ENCODE measurements around the gene GTF3C5.
A peak's percentile ranks its signal among the peaks of the same experiment; 100 is the strongest.
"Not testable (repeated sequence)": the region's sequence is repeated elsewhere in the genome, so short reads cannot be mapped to it uniquely, and the experiment has no call there.

Gene GTF3C5

DNA sequence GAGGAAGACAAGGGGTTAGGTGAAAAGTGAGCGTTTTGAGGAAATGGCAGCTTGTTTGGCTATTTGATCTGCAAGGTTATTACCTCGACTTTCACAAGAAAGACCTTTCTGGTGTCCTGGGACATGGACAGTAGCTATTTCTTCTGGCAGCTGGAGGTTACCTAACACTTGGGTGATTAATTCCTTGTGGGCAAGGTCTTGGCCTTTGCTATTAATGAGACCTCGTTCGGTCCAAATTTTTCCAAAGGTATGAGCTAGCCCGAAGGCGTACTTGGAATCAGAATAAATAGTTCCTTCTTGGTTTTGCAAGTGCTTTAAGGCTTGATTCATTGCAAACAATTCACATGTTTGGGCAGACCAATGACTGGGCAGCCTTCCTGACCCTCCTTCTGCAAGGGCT, 4.9 kb downstream of the GTF3C5 start:
- H3K4me3 ChIP-seq (ENCODE audit: low read depth, low read length) = no peak overlapping the region
- TF ChIP-seq, protein P1, sequence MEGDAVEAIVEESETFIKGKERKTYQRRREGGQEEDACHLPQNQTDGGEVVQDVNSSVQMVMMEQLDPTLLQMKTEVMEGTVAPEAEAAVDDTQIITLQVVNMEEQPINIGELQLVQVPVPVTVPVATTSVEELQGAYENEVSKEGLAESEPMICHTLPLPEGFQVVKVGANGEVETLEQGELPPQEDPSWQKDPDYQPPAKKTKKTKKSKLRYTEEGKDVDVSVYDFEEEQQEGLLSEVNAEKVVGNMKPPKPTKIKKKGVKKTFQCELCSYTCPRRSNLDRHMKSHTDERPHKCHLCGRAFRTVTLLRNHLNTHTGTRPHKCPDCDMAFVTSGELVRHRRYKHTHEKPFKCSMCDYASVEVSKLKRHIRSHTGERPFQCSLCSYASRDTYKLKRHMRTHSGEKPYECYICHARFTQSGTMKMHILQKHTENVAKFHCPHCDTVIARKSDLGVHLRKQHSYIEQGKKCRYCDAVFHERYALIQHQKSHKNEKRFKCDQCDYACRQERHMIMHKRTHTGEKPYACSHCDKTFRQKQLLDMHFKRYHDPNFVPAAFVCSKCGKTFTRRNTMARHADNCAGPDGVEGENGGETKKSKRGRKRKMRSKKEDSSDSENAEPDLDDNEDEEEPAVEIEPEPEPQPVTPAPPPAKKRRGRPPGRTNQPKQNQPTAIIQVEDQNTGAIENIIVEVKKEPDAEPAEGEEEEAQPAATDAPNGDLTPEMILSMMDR (IDR thresholded peaks at IDR 0.05; ENCODE audit: low read depth, low read length) = no peak

DNA sequence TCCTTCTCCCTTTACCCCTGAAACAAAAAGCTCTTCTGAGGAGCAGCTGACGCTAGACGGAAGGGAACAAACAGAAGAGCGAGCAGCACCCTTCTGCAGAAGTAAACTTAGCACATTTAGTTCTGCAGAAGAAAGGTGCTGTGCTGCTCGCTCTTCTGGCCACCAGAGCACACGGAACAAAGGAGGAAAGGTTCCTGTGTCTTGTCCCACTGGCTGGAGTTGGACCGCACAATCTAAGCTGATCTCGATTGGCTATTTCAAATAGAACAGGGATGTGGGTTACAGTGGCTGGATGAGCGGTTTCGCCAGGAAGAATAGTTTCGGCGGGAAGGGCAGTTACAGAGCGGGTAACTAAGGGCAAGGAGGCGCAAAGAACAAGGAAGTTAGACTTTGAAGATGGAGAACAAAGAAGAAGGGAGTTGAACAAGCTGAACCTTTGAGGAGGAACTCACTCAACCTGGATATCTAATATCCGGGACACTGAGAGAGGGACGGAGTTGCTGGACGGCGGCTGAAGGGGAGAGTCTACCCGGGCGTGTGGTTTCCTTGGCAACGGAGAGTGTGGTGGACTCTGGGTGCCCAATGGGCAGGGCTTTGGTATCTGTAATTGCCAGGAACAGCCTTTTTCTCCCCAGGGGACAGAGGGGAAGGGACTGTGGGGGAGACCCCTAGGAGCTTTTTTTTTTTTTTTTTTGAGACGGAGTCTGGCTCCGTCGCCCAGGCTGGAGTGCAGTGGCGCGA, 7.1 kb downstream of the GTF3C5 start:
- no peak overlapping the region for H3K4me3 ChIP-seq (ENCODE audit: low read depth, low read length)
- TF ChIP-seq, protein P1 (IDR thresholded peaks at IDR 0.05; ENCODE audit: low read depth, low read length) = no peak

DNA sequence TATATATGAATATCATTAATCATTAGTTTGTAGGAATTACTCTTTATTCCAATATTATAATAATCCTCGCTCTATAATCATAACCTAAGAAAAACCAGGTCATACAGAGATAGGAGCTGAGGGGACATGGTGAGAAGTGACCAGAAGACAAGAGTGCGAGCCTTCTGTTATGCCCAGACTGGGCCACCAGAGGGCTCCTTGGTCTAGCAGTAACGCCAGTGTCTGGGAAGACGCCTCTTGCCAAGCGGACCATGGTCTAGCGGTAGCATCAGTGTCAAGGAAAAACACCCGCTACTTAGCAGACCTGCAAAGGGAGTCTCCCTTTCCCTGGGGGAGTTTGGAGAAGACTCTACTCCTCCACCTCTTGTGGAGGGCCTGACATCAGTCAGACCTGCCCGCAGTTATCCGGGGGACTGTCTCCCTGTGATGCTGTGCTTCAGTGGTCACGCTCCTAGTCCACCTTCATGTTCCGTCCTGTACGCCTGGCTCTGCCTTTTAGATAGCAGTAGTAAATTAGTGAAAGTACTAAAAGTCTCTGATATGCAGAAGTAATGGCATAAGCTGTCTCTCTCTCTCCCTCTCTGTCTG, 10.2 kb downstream of the GTF3C5 start:
- TF ChIP-seq, protein P1 (IDR thresholded peaks at IDR 0.05; ENCODE audit: low read depth, low read length) = peak; percentile 68; the same call in 1 of the 2 replicates
- H3K4me3 ChIP-seq (ENCODE audit: low read depth, low read length) = not testable (repeated sequence)

DNA sequence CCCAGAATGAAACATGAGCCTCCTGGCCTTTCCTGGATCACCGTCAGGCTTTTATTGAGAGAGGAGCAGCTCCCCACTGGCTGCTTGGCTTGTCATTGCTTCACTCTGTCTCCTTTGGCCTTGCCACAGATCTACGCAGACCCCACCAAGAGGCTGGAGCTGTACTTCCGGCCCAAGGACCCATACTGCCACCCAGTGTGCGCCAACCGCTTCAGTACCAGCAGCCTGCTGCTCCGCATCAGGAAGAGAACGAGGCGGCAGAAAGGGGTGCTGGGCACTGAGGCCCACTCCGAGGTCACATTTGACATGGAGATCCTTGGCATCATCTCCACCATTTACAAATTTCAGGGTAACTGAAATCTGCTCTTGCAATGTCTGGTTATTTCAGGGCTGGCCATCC, 11.2 kb downstream of the GTF3C5 start:
- TF ChIP-seq, protein P1 (IDR thresholded peaks at IDR 0.05; ENCODE audit: low read depth, low read length) = no peak
- H3K4me3 ChIP-seq (ENCODE audit: low read depth, low read length) = no peak overlapping the region

DNA sequence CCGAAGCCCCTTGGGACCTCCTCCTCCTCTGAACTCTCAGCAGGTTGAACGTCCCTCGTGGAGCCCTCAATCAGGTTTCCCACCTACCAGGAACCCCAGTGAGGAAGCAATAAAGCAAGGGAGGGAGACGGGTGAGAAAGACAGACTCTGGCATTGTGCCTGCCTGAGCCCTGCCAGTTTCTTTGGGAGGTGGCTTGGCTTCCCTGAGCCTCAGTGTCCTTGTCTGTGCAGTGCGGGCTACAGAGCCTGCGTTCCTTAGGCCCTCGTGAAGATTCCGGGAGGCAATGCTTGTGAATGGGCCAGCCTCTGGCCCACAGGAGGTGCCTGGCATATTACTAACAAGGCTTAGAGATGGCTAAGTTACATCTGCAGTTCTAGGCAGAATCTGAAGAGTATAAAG, 11.9 kb downstream of the GTF3C5 start:
- H3K4me3 ChIP-seq (ENCODE audit: low read depth, low read length) = no peak overlapping the region
- TF ChIP-seq, protein P1 (IDR thresholded peaks at IDR 0.05; ENCODE audit: low read depth, low read length) = no peak

DNA sequence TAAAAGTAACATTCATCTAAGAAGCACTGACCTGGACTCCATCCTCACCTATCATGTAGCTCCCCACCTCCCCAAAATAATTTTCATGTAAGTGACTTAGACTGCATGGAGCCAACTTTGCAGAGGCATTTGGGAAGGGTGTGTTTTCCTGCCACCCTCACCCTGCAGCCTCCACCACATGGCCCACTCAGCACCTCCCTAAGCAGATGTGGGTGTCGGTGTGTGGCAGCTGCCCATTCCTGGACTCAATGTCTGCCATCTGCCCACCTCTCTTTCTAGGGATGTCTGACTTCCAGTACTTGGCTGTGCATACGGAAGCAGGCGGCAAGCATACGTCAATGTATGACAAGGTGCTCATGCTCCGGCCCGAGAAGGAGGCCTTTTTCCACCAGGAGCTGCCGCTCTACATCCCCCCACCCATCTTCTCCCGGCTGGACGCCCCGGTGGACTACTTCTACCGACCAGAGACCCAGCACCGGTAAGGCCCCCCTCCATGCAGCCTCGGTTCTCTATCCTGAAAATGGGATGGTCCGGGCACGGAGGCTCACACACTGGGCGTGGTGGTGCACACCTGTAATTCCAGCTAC, 12.7 kb downstream of the GTF3C5 start:
- TF ChIP-seq, protein P1 (IDR thresholded peaks at IDR 0.05; ENCODE audit: low read depth, low read length) = no peak
- no peak overlapping the region for H3K4me3 ChIP-seq (ENCODE audit: low read depth, low read length)

DNA sequence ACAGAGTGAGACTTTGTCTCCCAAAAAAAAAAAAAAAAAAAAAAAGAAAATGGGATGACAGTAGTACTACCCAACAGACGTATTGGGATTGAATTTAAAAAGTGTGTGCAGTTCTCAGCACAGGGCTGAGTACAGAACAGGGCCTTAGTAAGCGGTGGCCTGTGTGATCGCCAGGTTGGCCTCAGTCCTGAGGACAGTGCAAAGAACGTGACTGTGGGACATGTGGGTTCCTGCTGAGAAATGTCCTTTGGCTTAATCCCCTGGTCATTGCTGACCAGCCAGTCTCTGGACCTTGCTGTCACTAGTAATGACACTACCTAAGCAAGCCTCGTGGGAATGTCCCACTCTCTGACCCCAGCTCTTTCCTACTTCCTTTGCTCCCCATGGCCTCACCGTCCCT, 13.3 kb downstream of the GTF3C5 start:
- no peak overlapping the region for H3K4me3 ChIP-seq (ENCODE audit: low read depth, low read length)
- TF ChIP-seq, protein P1 (IDR thresholded peaks at IDR 0.05; ENCODE audit: low read depth, low read length) = no peak

Measured in WI38 (cell line).